ENCODE measurements around the gene CAPN5. TPM values are rescaled to one million over a fixed set of nuclear protein-coding genes. Genes with fewer than 3 reads are reported as not detected.
A peak's percentile ranks its signal among the peaks of the same experiment; 100 is the strongest.

CAPN5 gene
- total and polyA plus RNA-seq, 2 of the 13 experiments (the other 11 are each of a cell fraction or from before 2014, with no cell fraction given): 0.27 to 1.2 TPM

- TF ChIP-seq ZFP41 (CRISPR knock-in tag; IDR thresholded peaks at IDR 0.05; ENCODE audit: borderline replicate concordance): 0 out of 2 replicates have a peak, but pooled peaks have one; percentile 54
- TF ChIP-seq TOPORS (CRISPR knock-in tag; IDR thresholded peaks at IDR 0.05): 0 out of 2 replicates have a peak, but pooled peaks have one; percentile 37
- TF ChIP-seq ZNF235 (CRISPR knock-in tag; IDR thresholded peaks at IDR 0.05; ENCODE audit: borderline replicate concordance): peak; percentile 67; the same call in 1 of the 2 replicates
- peak; percentile 64 for TF ChIP-seq ZNF142 (CRISPR knock-in tag; IDR thresholded peaks at IDR 0.05)
- no peak for TF ChIP-seq ZNF431 (CRISPR knock-in tag; IDR thresholded peaks at IDR 0.05; ENCODE audit: borderline replicate concordance, low read depth)
- no peak for TF ChIP-seq LCORL (IDR thresholded peaks at IDR 0.05)
- peak; percentile 44; the same call in 1 of the 2 replicates for TF ChIP-seq LCORL (CRISPR knock-in tag; IDR thresholded peaks at IDR 0.05)
- no peak for TF ChIP-seq SP1 (IDR thresholded peaks at IDR 0.05)
- peak; percentile 37; the same call in 1 of the 2 replicates for TF ChIP-seq SP1 (CRISPR knock-in tag; IDR thresholded peaks at IDR 0.05)
- no peak for TF ChIP-seq FOXK1 (CRISPR knock-in tag; IDR thresholded peaks at IDR 0.05; ENCODE audit: borderline replicate concordance, low read depth)
- TF ChIP-seq POLR2AphosphoS5 (IDR thresholded peaks at IDR 0.05; ENCODE audit: low read depth, low read length): 0 out of 2 replicates have a peak, but pooled peaks have one; percentile 14
- peak; percentile 41; the same call in 1 of the 2 replicates for TF ChIP-seq THAP9 (CRISPR knock-in tag; IDR thresholded peaks at IDR 0.05; ENCODE audit: borderline replicate concordance)
- no peak for TF ChIP-seq CREM (IDR thresholded peaks at IDR 0.05)
- TF ChIP-seq CREM (CRISPR knock-in tag; IDR thresholded peaks at IDR 0.05): no peak
- TF ChIP-seq HIVEP1 (CRISPR knock-in tag; IDR thresholded peaks at IDR 0.05): peak; percentile 53; the same call in 1 of the 2 replicates
- TF ChIP-seq TAF15 (IDR thresholded peaks at IDR 0.05; ENCODE audit: low read depth, low read length, poor library complexity, severe bottlenecking): no peak
- no peak for TF ChIP-seq ZSCAN22 (CRISPR knock-in tag; IDR thresholded peaks at IDR 0.05)
- TF ChIP-seq NAIF1 (CRISPR knock-in tag; IDR thresholded peaks at IDR 0.05; ENCODE audit: borderline replicate concordance): no peak
- no peak for TF ChIP-seq GTF2F1 (IDR thresholded peaks at IDR 0.05; ENCODE audit: low read length)
- peak; percentile 62; the same call in 1 of the 2 replicates for TF ChIP-seq ZFY (CRISPR knock-in tag; IDR thresholded peaks at IDR 0.05)
- peak; percentile 48 for TF ChIP-seq YY1 (IDR thresholded peaks at IDR 0.05; ENCODE audit: insufficient read depth, insufficient replicate concordance, low read depth, low read length)
- TF ChIP-seq RCOR2 (CRISPR knock-in tag; IDR thresholded peaks at IDR 0.05): no peak
- TF ChIP-seq NKX3-1 (CRISPR knock-in tag; IDR thresholded peaks at IDR 0.05): no peak
Measured at GRCh38 chr11:77066229-77067042, at the start of gene CAPN5 (continued).

Data from HepG2 (cell line).